A549 (cell line): ENCODE measurements around the gene NOS1. TPM values are rescaled to one million over a fixed set of nuclear protein-coding genes. Genes with fewer than 3 reads are reported as not detected.

ENCODE experiments used
- ATAC-seq, 2 experiments: fragments of 200-7000 bp in 1 of 2; fragments of >200 bp in 1 of 2; cut with Nextera tagmentation in 1 of 2; cut with Tn5 transposase in 1 of 2; 3 replicates each; pipeline versions ENCODE4 v1.8.0 to v1.9.1; 2018 to 2020; ENCODE audit warnings: mild to moderate bottlenecking in 1 of 2, moderate library complexity in 1 of 2
- CTCF ChIA-PET: fragments of 300-600 bp; sonication (Branson Sonifier 250); formaldehyde crosslinking; extraction: SDS; loops from one replicate; lab custom pipeline; 2021; ENCODE audit warnings: antibody characterized with exemption, inconsistent platforms; lab: Yijun Ruan, JAX
- POLR2A ChIA-PET: fragments of 350-600 bp; formaldehyde crosslinking; extraction: SDS; loops from one replicate; lab custom pipeline; 2021; ENCODE audit warnings: antibody characterized with exemption, inconsistent platforms; lab: Yijun Ruan, JAX
- DNase-seq, 2 experiments: peaks; one replicate each; pipeline versions ENCODE4 v3.0.0 to v3.0.0-alpha.2; 2011 to 2016; ENCODE audit warnings: low read depth in 1 of 2, low spot score in 1 of 2
- FAIRE-seq: peaks from 2 replicates; lab custom pipeline; 2011; peaks lifted over from hg19 to GRCh38; lab: Jason Lieb, UNC
- H3K27ac ChIP-seq, 2 experiments: fragments of >200 bp; sonication (Bioruptor Twin); formaldehyde crosslinking; 3 replicates each; pipeline ENCODE4 v1.5.1; 2016 to 2017
- H3K4me1 ChIP-seq: fragments of >200 bp; sonication (Bioruptor Twin); formaldehyde crosslinking; 3 replicates; pipeline ENCODE4 v1.6.1; 2016
- H3K4me2 ChIP-seq: fragments of >200 bp; sonication (Bioruptor Twin); formaldehyde crosslinking; 3 replicates; pipeline ENCODE4 v1.6.1; 2016
- H3K4me3 ChIP-seq: fragments of >200 bp; sonication (Bioruptor Twin); formaldehyde crosslinking; 3 replicates; pipeline ENCODE4 v1.5.1; 2016
- H3K9me3 ChIP-seq: fragments of >200 bp; sonication (Bioruptor Twin); formaldehyde crosslinking; 3 replicates; pipeline ENCODE4 v1.6.1; 2016
- BCL3 ChIP-seq: fragments of >200 bp; sonication (Bioruptor Twin); formaldehyde crosslinking; IDR thresholded peaks from 3 replicates; pipeline ENCODE4 v1.6.1; 2016
- CBX2 ChIP-seq: fragments of 200-600 bp; sonication (generic); IDR thresholded peaks from 2 replicates; pipeline ENCODE4 v1.6.1; 2016; ENCODE audit warnings: low read depth, mild to moderate bottlenecking, borderline replicate concordance
- CEBPB ChIP-seq, 2 experiments: fragments of >200 bp in 1 of 2; sonication (Bioruptor Twin) in 1 of 2; formaldehyde crosslinking in 1 of 2; IDR thresholded peaks; 2 replicates each; pipeline ENCODE4 v1.6.1; 2012 to 2016
- CHD4 ChIP-seq: fragments of 200-600 bp; sonication (generic); IDR thresholded peaks from 2 replicates; pipeline ENCODE4 v1.6.1; 2016; ENCODE audit warnings: antibody characterized with exemption, mild to moderate bottlenecking, borderline replicate concordance
- EHF ChIP-seq: fragments of 250-450 bp; sonication (Bioruptor Pico); IDR thresholded peaks from 2 replicates; pipeline ENCODE4 v1.5.0; 2020; ENCODE audit warnings: mild to moderate bottlenecking
- GATA3 ChIP-seq: IDR thresholded peaks from 2 replicates; pipeline ENCODE4 v1.6.1; 2012; ENCODE audit warnings: borderline replicate concordance
- HOXA7 ChIP-seq: fragments of 250-450 bp; sonication (Bioruptor Pico); IDR thresholded peaks from 2 replicates; pipeline ENCODE4 v1.5.0; 2020; ENCODE audit warnings: mild to moderate bottlenecking, moderate library complexity
- MAZ ChIP-seq: fragments of 150-350 bp; IDR thresholded peaks from 2 replicates; pipeline ENCODE4 v1.6.1; 2014; ENCODE audit warnings: antibody characterized with exemption, low read depth, low read length, borderline replicate concordance
- NPAS2 ChIP-seq: fragments of 250-450 bp; sonication (Bioruptor Pico); IDR thresholded peaks from 2 replicates; pipeline ENCODE4 v1.8.0; 2022; ENCODE audit warnings: mild to moderate bottlenecking, moderate library complexity, borderline replicate concordance
- RAD21 ChIP-seq, 2 experiments: fragments of >200 bp in 1 of 2; sonication (Bioruptor Twin) in 1 of 2; formaldehyde crosslinking in 1 of 2; IDR thresholded peaks in 1 of 2; conservative IDR thresholded peaks in 1 of 2; 2 replicates in 1 of 2; 3 replicates in 1 of 2; pipeline ENCODE4 v1.6.1; 2012 to 2018; ENCODE audit warnings: inconsistent platforms in 1 of 2
- RARB ChIP-seq: fragments of 250-450 bp; sonication (Bioruptor Pico); IDR thresholded peaks from 2 replicates; pipeline ENCODE4 v1.8.0; 2021; ENCODE audit warnings: mild to moderate bottlenecking, moderate library complexity
- RCOR1 ChIP-seq: fragments of 150-350 bp; IDR thresholded peaks from 2 replicates; pipeline ENCODE4 v1.6.1; 2014; ENCODE audit warnings: antibody characterized with exemption, low read length, low read depth
- RFX5 ChIP-seq: fragments of 450-650 bp; IDR thresholded peaks from 2 replicates; pipeline ENCODE4 v1.7.1; 2014; ENCODE audit warnings: antibody characterized with exemption, mild to moderate bottlenecking, moderate library complexity
- SMC3 ChIP-seq: fragments of >200 bp; sonication (Bioruptor Twin); formaldehyde crosslinking; IDR thresholded peaks from 3 replicates; pipeline ENCODE4 v1.6.1; 2018; ENCODE audit warnings: inconsistent platforms
- SREBF2 ChIP-seq: fragments of 450-650 bp; IDR thresholded peaks from 2 replicates; pipeline ENCODE4 v1.6.1; 2014; ENCODE audit warnings: mild to moderate bottlenecking, moderate library complexity
- TFCP2L1 ChIP-seq: fragments of 250-450 bp; sonication (Bioruptor Pico); IDR thresholded peaks from 2 replicates; pipeline ENCODE4 v1.5.0; 2021; ENCODE audit warnings: mild to moderate bottlenecking
- TP53 ChIP-seq: fragments of 250-450 bp; sonication (Bioruptor Pico); IDR thresholded peaks from 2 replicates; pipeline ENCODE4 v1.5.0; 2021; ENCODE audit warnings: mild to moderate bottlenecking, moderate library complexity
- USF2 ChIP-seq: fragments of 450-650 bp; IDR thresholded peaks from 2 replicates; pipeline ENCODE4 v1.6.1; 2014; ENCODE audit warnings: antibody characterized with exemption
- ZNF302 ChIP-seq: fragments of 250-450 bp; sonication (Bioruptor Pico); IDR thresholded peaks from 2 replicates; pipeline ENCODE4 v1.9.0; 2021; ENCODE audit warnings: inconsistent platforms, mild to moderate bottlenecking, moderate library complexity
- WGBS: methylation state at CpG from one replicate; pipeline ENCODE4 v1.1.6; 2017; ENCODE audit errors: missing lambda C conversion rate; 5-methylcytosine and 5-hydroxymethylcytosine counted together
- polyA plus RNA-seq, 4 experiments: library from polyadenylated mRNA; depleted of rRNA in 3 of 4; stranded (reverse); fragments of >200 nt; fragmentation: RNase III in 1 of 4; extraction: RNeasy Plus Mini Kit Qiagen cat#74134 plus additional on column Dnase treatment in 1 of 4; gene quantifications; 2 replicates in 3 of 4; 3 replicates in 1 of 4; pipeline ENCODE4 v1.2.3, GENCODE V29; 2011 to 2017
- TF ChIP-seq, protein P1 (sequence below): fragments of 150-350 bp; IDR thresholded peaks from 2 replicates; pipeline ENCODE4 v1.6.1; 2014; ENCODE audit warnings: low read depth, mild to moderate bottlenecking, low read length

Gene NOS1
- polyA plus RNA-seq, 2 of the 4 experiments (the other 2 are of a cell fraction), result 0.10 to 0.39 TPM

GRCh38 chr12:117243488-117243887 lies 117.9 kb downstream of the NOS1 start:
- H3K4me1 ChIP-seq, result no peaks in the 10 kb centered on the region
- DNase-seq, result no peak
- no peak overlapping the region for H3K4me2 ChIP-seq
- H3K9me3 ChIP-seq, result no peaks in the 10 kb centered on the region
- ChIA-PET CTCF (interaction anchor here (0.6 to 1.3 kb wide), 2 partner anchors 39 to 606 kb away, joined by 3 to 4 read pairs; no protein-coding TSS in a partner anchor), POLR2A (no interaction called here)
- FAIRE-seq, result no peak
- no peak overlapping the region for H3K27ac ChIP-seq
- no peak for ATAC-seq
- TF ChIP-seq TFCP2L1 (no peak), TP53 (no peak), RAD21 (conservative IDR thresholded peaks at IDR 0.05 in 1 of 2, IDR thresholded peaks at IDR 0.05 in 1 of 2) (no peak), CBX2 (no peak), HOXA7 (CRISPR knock-in tag) (no peak), BCL3 (no peak), CHD4 (no peak), RARB (CRISPR knock-in tag) (no peak), MAZ (no peak), USF2 (no peak), EHF (CRISPR knock-in tag) (no peak)
- TF ChIP-seq, all 56 proteins: peak for 0
- 0% methylated on average over 1 of the region's 1 CpG for WGBS
- no peak overlapping the region for H3K4me3 ChIP-seq

GRCh38 chr12:117241697-117242096 lies 119.7 kb downstream of the NOS1 start:
- Histone ChIP-seq H3K4me2 (no peak overlapping the region), H3K27ac (no peak overlapping the region), H3K4me1 (no peaks in the 10 kb centered on the region), H3K4me3 (no peak overlapping the region), H3K9me3 (no peaks in the 10 kb centered on the region)
- 74% methylated on average over 9 of the region's 9 CpGs for WGBS
- ChIA-PET CTCF (interaction anchor here (1.1 to 1.5 kb wide), 2 partner anchors 595 to 608 kb away, joined by 3 to 4 read pairs; no protein-coding TSS in a partner anchor), POLR2A (no interaction called here)
- TF ChIP-seq BCL3, result no peak
- no peak for TF ChIP-seq ZNF302 (CRISPR knock-in tag)
- TF ChIP-seq SMC3, result no peak
- no peak for TF ChIP-seq RCOR1
- TF ChIP-seq NPAS2, result no peak
- TF ChIP-seq CEBPB (IDR thresholded peaks at IDR 0.05), result no peak
- TF ChIP-seq RAD21 (conservative IDR thresholded peaks at IDR 0.05 in 1 of 2, IDR thresholded peaks at IDR 0.05 in 1 of 2), result no peak
- TF ChIP-seq HOXA7 (CRISPR knock-in tag), result no peak
- no peak for TF ChIP-seq SREBF2
- TF ChIP-seq GATA3, result no peak
- no peak for TF ChIP-seq RFX5
- TF ChIP-seq, protein P1, sequence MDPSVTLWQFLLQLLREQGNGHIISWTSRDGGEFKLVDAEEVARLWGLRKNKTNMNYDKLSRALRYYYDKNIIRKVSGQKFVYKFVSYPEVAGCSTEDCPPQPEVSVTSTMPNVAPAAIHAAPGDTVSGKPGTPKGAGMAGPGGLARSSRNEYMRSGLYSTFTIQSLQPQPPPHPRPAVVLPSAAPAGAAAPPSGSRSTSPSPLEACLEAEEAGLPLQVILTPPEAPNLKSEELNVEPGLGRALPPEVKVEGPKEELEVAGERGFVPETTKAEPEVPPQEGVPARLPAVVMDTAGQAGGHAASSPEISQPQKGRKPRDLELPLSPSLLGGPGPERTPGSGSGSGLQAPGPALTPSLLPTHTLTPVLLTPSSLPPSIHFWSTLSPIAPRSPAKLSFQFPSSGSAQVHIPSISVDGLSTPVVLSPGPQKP, result no peak
- FAIRE-seq (no peak), ATAC-seq (no peak), DNase-seq (no peak)
